Osteocyte (in vitro differentiated cells): Measurements from ENCODE around the gene SEMA6D. TPM values are rescaled to one million over a fixed set of nuclear protein-coding genes. Genes with fewer than 3 reads are reported as not detected.
"Not testable (repeated sequence)": the region's sequence is repeated elsewhere in the genome, so short reads cannot be mapped to it uniquely, and the experiment has no call there.

Experiments
- DNase-seq: peaks from one replicate; pipeline ENCODE4 v3.0.0; 2021; ENCODE audit warnings: mixed read lengths; ENCODE audit not compliant: unreplicated experiment; ENCODE audit errors: extremely low spot score
- H3K27ac Mint-ChIP-seq: one replicate; pipeline ENCODE4 v1.8.0; 2021; ENCODE audit warnings: mild to moderate bottlenecking, mixed read lengths; ENCODE audit not compliant: unreplicated experiment
- H3K27me3 Mint-ChIP-seq: one replicate; pipeline ENCODE4 v1.8.0; 2021; ENCODE audit warnings: mixed read lengths; ENCODE audit not compliant: unreplicated experiment
- H3K36me3 Mint-ChIP-seq: one replicate; pipeline ENCODE4 v1.8.0; 2021; ENCODE audit warnings: mixed read lengths; ENCODE audit not compliant: unreplicated experiment
- H3K4me1 Mint-ChIP-seq: one replicate; pipeline ENCODE4 v1.8.0; 2021; ENCODE audit warnings: mixed read lengths; ENCODE audit not compliant: unreplicated experiment
- H3K4me3 Mint-ChIP-seq: one replicate; pipeline ENCODE4 v1.8.0; 2021; ENCODE audit warnings: mild to moderate bottlenecking, moderate library complexity, mixed read lengths; ENCODE audit not compliant: unreplicated experiment
- H3K9me3 Mint-ChIP-seq: one replicate; pipeline ENCODE4 v1.8.0; 2021; ENCODE audit warnings: mixed read lengths; ENCODE audit not compliant: unreplicated experiment
- total RNA-seq: library from RNA; stranded (reverse); gene quantifications from 2 replicates; pipeline ENCODE4 v1.2.1, GENCODE V29; 2021
- TF ChIP-seq, protein P1 (sequence below): fragments of 200-600 bp; sonication (generic); IDR thresholded peaks from 2 replicates; pipeline ENCODE4 v1.5.0; 2021; ENCODE audit warnings: antibody characterized with exemption, mild to moderate bottlenecking, moderate library complexity

The SEMA6D gene
- total RNA-seq, 1 donor from 2014 or later: 11.9 TPM

- Mint-ChIP-seq H3K4me3 (no peak overlapping the region), H3K27ac (no peak overlapping the region), H3K9me3 (no peaks in the 10 kb centered on the region), H3K36me3 (peaks cover 5% of the 10 kb centered on the region), H3K27me3 (peaks cover 2% of the 10 kb centered on the region), H3K4me1 (no peaks in the 10 kb centered on the region)
- no peak for DNase-seq
- TF ChIP-seq, protein P1, sequence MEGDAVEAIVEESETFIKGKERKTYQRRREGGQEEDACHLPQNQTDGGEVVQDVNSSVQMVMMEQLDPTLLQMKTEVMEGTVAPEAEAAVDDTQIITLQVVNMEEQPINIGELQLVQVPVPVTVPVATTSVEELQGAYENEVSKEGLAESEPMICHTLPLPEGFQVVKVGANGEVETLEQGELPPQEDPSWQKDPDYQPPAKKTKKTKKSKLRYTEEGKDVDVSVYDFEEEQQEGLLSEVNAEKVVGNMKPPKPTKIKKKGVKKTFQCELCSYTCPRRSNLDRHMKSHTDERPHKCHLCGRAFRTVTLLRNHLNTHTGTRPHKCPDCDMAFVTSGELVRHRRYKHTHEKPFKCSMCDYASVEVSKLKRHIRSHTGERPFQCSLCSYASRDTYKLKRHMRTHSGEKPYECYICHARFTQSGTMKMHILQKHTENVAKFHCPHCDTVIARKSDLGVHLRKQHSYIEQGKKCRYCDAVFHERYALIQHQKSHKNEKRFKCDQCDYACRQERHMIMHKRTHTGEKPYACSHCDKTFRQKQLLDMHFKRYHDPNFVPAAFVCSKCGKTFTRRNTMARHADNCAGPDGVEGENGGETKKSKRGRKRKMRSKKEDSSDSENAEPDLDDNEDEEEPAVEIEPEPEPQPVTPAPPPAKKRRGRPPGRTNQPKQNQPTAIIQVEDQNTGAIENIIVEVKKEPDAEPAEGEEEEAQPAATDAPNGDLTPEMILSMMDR: no peak
Measured at GRCh38 chr15:47732248-47732647, 14.9 kb downstream of the SEMA6D start.

- H3K9me3 Mint-ChIP-seq: no peaks in the 10 kb centered on the region
- peaks cover under 1% of the 10 kb centered on the region for H3K4me1 Mint-ChIP-seq
- H3K27ac Mint-ChIP-seq: no peak overlapping the region
- H3K36me3 Mint-ChIP-seq: peaks cover 5% of the 10 kb centered on the region
- peaks cover 3% of the 10 kb centered on the region for H3K27me3 Mint-ChIP-seq
- DNase-seq: no peak
- no peak overlapping the region for H3K4me3 Mint-ChIP-seq
- TF ChIP-seq, protein P1: no peak
Measured at GRCh38 chr15:47733085-47733484, 15.8 kb downstream of the SEMA6D start.

DNA sequence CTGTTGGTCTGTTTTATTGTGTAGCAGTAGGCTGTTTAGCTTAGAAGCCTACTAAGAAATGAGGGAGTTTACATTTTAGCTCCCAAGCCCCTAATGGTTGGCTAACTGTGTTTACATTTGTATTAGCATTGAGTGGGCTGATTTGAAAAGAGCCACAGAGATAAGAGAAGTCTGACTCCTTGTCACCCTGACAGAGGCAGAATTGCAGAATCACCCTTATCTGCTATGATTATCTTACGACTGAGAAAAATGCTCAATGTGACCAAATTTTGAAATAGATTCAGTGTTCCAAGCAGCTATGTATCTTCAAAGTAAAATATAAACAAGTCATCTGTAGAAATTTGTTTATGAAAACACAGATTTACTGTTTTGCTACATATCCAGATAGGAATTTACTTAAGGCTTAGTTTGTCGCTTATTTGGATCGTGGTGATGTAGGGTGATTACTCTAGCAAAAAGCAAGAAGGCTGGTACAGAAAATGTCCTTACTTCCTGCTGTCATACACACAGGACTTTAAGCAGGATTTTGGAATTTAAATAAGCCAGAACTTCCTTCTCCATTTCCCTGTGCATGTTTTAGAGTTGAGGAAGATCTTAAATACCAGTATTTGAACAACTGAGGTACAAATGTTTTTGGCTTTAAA lies 19.0 kb downstream of the SEMA6D start:
- Mint-ChIP-seq H3K27ac (no peak overlapping the region), H3K9me3 (no peaks in the 10 kb centered on the region), H3K4me3 (no peak overlapping the region), H3K4me1 (peaks cover 1% of the 10 kb centered on the region), H3K27me3 (peaks cover 2% of the 10 kb centered on the region), H3K36me3 (peaks cover 8% of the 10 kb centered on the region)
- TF ChIP-seq, protein P1: no peak
- no peak for DNase-seq

- no peak for DNase-seq
- Mint-ChIP-seq H3K4me3 (no peak overlapping the region), H3K27me3 (peaks cover 2% of the 10 kb centered on the region), H3K27ac (no peak overlapping the region), H3K4me1 (peaks cover 1% of the 10 kb centered on the region), H3K36me3 (peaks cover 8% of the 10 kb centered on the region), H3K9me3 (no peaks in the 10 kb centered on the region)
- TF ChIP-seq, protein P1: no peak
Measured at GRCh38 chr15:47737477-47737876, 20.2 kb downstream of the SEMA6D start.

DNA sequence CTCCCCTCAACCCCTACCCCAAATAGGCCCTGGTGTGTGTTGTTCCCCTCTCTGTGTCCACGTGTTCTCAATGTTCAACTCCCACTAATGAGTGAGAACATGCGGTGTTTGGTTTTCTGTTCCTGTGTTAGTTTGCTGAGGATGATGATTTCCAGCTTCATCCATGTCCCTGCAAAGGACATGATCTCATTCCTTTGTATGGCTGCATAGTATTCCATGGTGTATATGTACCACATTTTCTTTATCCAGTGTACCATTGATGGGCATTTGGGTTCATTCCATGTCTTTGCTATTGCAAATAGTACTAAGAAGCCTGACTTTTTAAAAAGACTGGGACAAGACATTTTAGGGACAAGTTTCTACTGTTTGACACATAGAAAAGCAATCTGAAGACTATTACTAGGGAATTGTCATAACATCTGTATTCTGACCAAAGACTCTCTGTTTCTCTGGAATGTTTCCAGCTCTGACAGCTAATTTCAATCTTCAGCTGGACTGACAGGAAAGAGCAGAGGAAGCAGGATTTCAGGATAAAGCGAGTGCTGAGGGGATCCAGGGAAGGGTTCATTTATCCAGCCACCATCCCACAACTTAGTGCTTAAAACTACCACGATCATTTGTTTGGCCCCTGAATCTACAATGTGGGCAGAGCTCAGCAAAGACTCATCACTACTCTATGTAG lies 21.0 kb downstream of the SEMA6D start:
- H3K27ac Mint-ChIP-seq, H3K4me1 Mint-ChIP-seq, H3K9me3 Mint-ChIP-seq, DNase-seq, H3K36me3 Mint-ChIP-seq, H3K27me3 Mint-ChIP-seq, H3K4me3 Mint-ChIP-seq: not testable (repeated sequence)
